K562 (cell line): Measurements from ENCODE around the gene ZFAND3.

Experiments used
- AFF4 ChIP-seq: sonication (generic); formaldehyde crosslinking; IDR thresholded peaks from 2 replicates; pipeline ENCODE4 v1.8.0; 2023; ENCODE audit warnings: mild to moderate bottlenecking, missing genetic modification reagents
- CTCF ChIP-seq, 3 experiments: IDR thresholded peaks in 2 of 3; conservative IDR thresholded peaks in 1 of 3; 2 replicates each; pipeline ENCODE4 v1.5.1; 2011 to 2012; ENCODE audit warnings: low read length in 3 of 3, mild to moderate bottlenecking in 3 of 3, control low read depth in 2 of 3, improper control_type of control experiment in 1 of 3, inconsistent platforms in 1 of 3, low read depth in 1 of 3, mixed read lengths in 1 of 3, moderate library complexity in 1 of 3; ENCODE audit not compliant: insufficient read depth in 2 of 3
- EZH2 ChIP-seq: IDR thresholded peaks from 2 replicates; pipeline ENCODE4 v1.6.1; 2012; ENCODE audit warnings: low read depth, mild to moderate bottlenecking, inconsistent platforms, low read length, borderline replicate concordance
- MECOM ChIP-seq: fragments of 250-450 bp; sonication (Bioruptor Pico); IDR thresholded peaks from 2 replicates; pipeline ENCODE4 v1.8.0; 2022; ENCODE audit warnings: inconsistent platforms
- MYC ChIP-seq, 2 experiments: fragments of 250-450 bp in 1 of 2; sonication (Bioruptor Pico) in 1 of 2; IDR thresholded peaks; 2 replicates each; pipeline versions ENCODE4 v1.5.1 to v1.6.1; 2012 to 2021; ENCODE audit warnings: low read depth in 2 of 2, borderline replicate concordance in 1 of 2, improper control_type of control experiment in 1 of 2, low read length in 1 of 2, mild to moderate bottlenecking in 1 of 2, moderate library complexity in 1 of 2
- ZBED1 ChIP-seq: IDR thresholded peaks from 2 replicates; pipeline ENCODE4 v1.6.1; 2014
- ZNF175 ChIP-seq: fragments of 200-800 bp; sonication (Bioruptor generic); IDR thresholded peaks from 2 replicates; pipeline ENCODE4 v1.6.1; 2016; ENCODE audit warnings: low read depth, mild to moderate bottlenecking, missing genetic modification characterization, missing compliant biosample characterization
- ZNF274 ChIP-seq: IDR thresholded peaks from 2 replicates; pipeline ENCODE4 v1.6.1; 2011; ENCODE audit warnings: low read depth, mild to moderate bottlenecking, low read length, moderate library complexity, borderline replicate concordance

GRCh38 chr6:38179300-38179699, 359.8 kb downstream of the ZFAND3 start:
- TF ChIP-seq MYC (IDR thresholded peaks at IDR 0.05; ENCODE audit: low read depth, low read length) (no peak), MYC (CRISPR knock-in tag; IDR thresholded peaks at IDR 0.05; ENCODE audit: borderline replicate concordance, low read depth) (no peak), EZH2 (no peak), CTCF (IDR thresholded peaks at IDR 0.05 in 2 of 3, conservative IDR thresholded peaks at IDR 0.05 in 1 of 3; ENCODE audit: insufficient read depth in 2 of 3, low read depth in 1 of 3, low read length in 3 of 3) (0 out of 6 replicates have a peak, but pooled peaks of 1 of the 3 experiments have one; percentile 2), MECOM (no peak), ZBED1 (no peak), ZNF175 (no peak), ZNF274 (no peak), AFF4 (no peak)
